Keratinocyte (primary cell): ENCODE measurements around the gene ARHGEF28. TPM values are rescaled to one million over a fixed set of nuclear protein-coding genes. Genes with fewer than 3 reads are reported as not detected.
A peak's percentile ranks its signal among the peaks of the same experiment; 100 is the strongest.

Experiments used
- DNase-seq: peaks from one replicate; pipeline ENCODE4 v3.0.0-alpha.2; 2011; ENCODE audit warnings: low read depth, missing footprints, low spot score
- FAIRE-seq: peaks from 2 replicates; lab custom pipeline; 2011; peaks lifted over from hg19 to GRCh38; lab: Jason Lieb, UNC
- H2AFZ ChIP-seq: 2 replicates; pipeline ENCODE4 v1.6.0; 2012; ENCODE audit warnings: low read length, control low read depth, inconsistent platforms; ENCODE audit not compliant: control insufficient read depth
- H3K27ac ChIP-seq: 2 replicates; pipeline ENCODE4 v1.5.1; 2011; ENCODE audit warnings: low read length; ENCODE audit not compliant: control insufficient read depth, insufficient read depth
- H3K27me3 ChIP-seq: 3 replicates; pipeline ENCODE4 v1.6.0; 2011; ENCODE audit warnings: low read length; ENCODE audit not compliant: control insufficient read depth, insufficient read depth; ENCODE audit errors: extremely low read depth
- H3K36me3 ChIP-seq, 2 experiments: 2 replicates in 1 of 2; 3 replicates in 1 of 2; pipeline ENCODE4 v1.5.1; 2011; ENCODE audit warnings: low read length in 2 of 2, mild to moderate bottlenecking in 1 of 2; ENCODE audit not compliant: control insufficient read depth in 2 of 2, insufficient read depth in 2 of 2; ENCODE audit errors: extremely low read depth in 1 of 2
- H3K4me1 ChIP-seq: 3 replicates; pipeline ENCODE4 v1.5.1; 2011; ENCODE audit warnings: low read length; ENCODE audit not compliant: control insufficient read depth, insufficient read depth; ENCODE audit errors: extremely low read depth
- H3K4me2 ChIP-seq: 3 replicates; pipeline ENCODE4 v1.6.0; 2011; ENCODE audit warnings: low read depth, low read length; ENCODE audit not compliant: control insufficient read depth, insufficient read depth; ENCODE audit errors: extremely low read depth
- H3K4me3 ChIP-seq, 3 experiments: fragments of 200-600 bp in 1 of 3; sonication (generic) in 1 of 3; 2 replicates in 2 of 3; 3 replicates in 1 of 3; pipeline ENCODE4 v1.5.1; 2011 to 2016; ENCODE audit warnings: low read length in 3 of 3, mild to moderate bottlenecking in 3 of 3, control low read depth in 2 of 3, inconsistent platforms in 1 of 3, low read depth in 1 of 3, mixed read lengths in 1 of 3, mixed run types in 1 of 3, moderate library complexity in 1 of 3; ENCODE audit not compliant: control insufficient read depth in 2 of 3, insufficient read depth in 2 of 3; ENCODE audit errors: extremely low read depth in 1 of 3
- H3K79me2 ChIP-seq: 2 replicates; pipeline ENCODE4 v1.6.0; 2012; ENCODE audit warnings: low read length; ENCODE audit not compliant: control insufficient read depth, insufficient read depth
- H3K9ac ChIP-seq: 3 replicates; pipeline ENCODE4 v1.6.0; 2011; ENCODE audit warnings: low read length; ENCODE audit not compliant: control insufficient read depth, insufficient read depth; ENCODE audit errors: extremely low read depth
- H3K9me1 ChIP-seq: 3 replicates; pipeline ENCODE4 v1.6.0; 2011; ENCODE audit warnings: low read length; ENCODE audit not compliant: control insufficient read depth, insufficient read depth; ENCODE audit errors: extremely low read depth
- H3K9me3 ChIP-seq: 2 replicates; pipeline ENCODE4 v1.5.1; 2012; ENCODE audit warnings: low read depth, low read length; ENCODE audit not compliant: control insufficient read depth
- H4K20me1 ChIP-seq: 3 replicates; pipeline ENCODE4 v1.6.0; 2011; ENCODE audit warnings: low read length; ENCODE audit not compliant: control insufficient read depth, insufficient read depth; ENCODE audit errors: extremely low read depth
- CTCF ChIP-seq, 3 experiments: IDR thresholded peaks in 1 of 3; conservative IDR thresholded peaks in 1 of 3; optimal IDR thresholded peaks in 1 of 3; 2 replicates in 2 of 3; 3 replicates in 1 of 3; pipeline versions ENCODE3 to v1.5.1; 2011; ENCODE audit warnings: low read length in 3 of 3, mild to moderate bottlenecking in 3 of 3, moderate library complexity in 2 of 3, control low read depth in 1 of 3, inconsistent platforms in 1 of 3; ENCODE audit not compliant: insufficient read depth in 2 of 3; ENCODE audit errors: extremely low read depth in 1 of 3
- EZH2 ChIP-seq: IDR thresholded peaks from one replicate; pipeline ENCODE4 v1.6.1; 2012; ENCODE audit warnings: inconsistent platforms, mild to moderate bottlenecking, low read length, moderate library complexity
- dilution Hi-C: fragments of 300-500 bp; cut with MboI; formaldehyde crosslinking; loops from one replicate; pipeline ENCODE4 v1.7.0; 2020; ENCODE audit warnings: low sequenced_read_pairs; ENCODE audit not compliant: extremely low pct_ligation_motif_present
- polyA plus RNA-seq, 5 experiments: library from polyadenylated mRNA; depleted of rRNA in 3 of 5; stranded (reverse) in 3 of 5; stranded (forward) in 1 of 5; unstranded in 1 of 5; fragments of >200 nt; gene quantifications; 1 replicate in 1 of 5; 2 replicates in 3 of 5; 3 replicates in 1 of 5; pipeline versions ENCODE4 v1.2.1 to v1.2.3, GENCODE V29; 2011 to 2012; ENCODE audit warnings: missing spikeins in 2 of 5, low read depth in 1 of 5, low replicate concordance in 1 of 5

Gene ARHGEF28
- polyA plus RNA-seq, 1 donor (not counting 4 experiments of a cell fraction or from before 2014, with no cell fraction given) = 31.6 TPM

GRCh38 chr5:73647721-73648120 is 21.7 kb downstream of the ARHGEF28 start:
- FAIRE-seq (peak; percentile 58), DNase-seq (no peak)
- H2AFZ ChIP-seq = no peak overlapping the region
- no peaks in the 10 kb centered on the region for H3K27me3 ChIP-seq
- H3K79me2 ChIP-seq = peaks cover 96% of the 10 kb centered on the region
- H3K9me1 ChIP-seq = no peaks in the 10 kb centered on the region
- no peaks in the 10 kb centered on the region for H4K20me1 ChIP-seq
- H3K9me3 ChIP-seq = no peaks in the 10 kb centered on the region
- H3K4me3 ChIP-seq = no peak overlapping the region
- H3K9ac ChIP-seq = no peak overlapping the region
- H3K27ac ChIP-seq = peak overlapping the region; percentile 87
- dilution Hi-C loops = no loop called here
- H3K4me2 ChIP-seq = no peak overlapping the region
- H3K4me1 ChIP-seq = peaks cover 65% of the 10 kb centered on the region
- H3K36me3 ChIP-seq = peaks cover 0 to under 1% of the 10 kb centered on the region in 2 experiments
- TF ChIP-seq CTCF (optimal IDR thresholded peaks at IDR 0.05 in 1 of 3, IDR thresholded peaks at IDR 0.05 in 1 of 3, conservative IDR thresholded peaks at IDR 0.05 in 1 of 3; ENCODE audit: extremely low read depth in 1 of 3, insufficient read depth in 2 of 3, low read length in 3 of 3) = no peak
- TF ChIP-seq EZH2 = no peak

GRCh38 chr5:73648515-73648914 is 22.5 kb downstream of the ARHGEF28 start:
- Histone ChIP-seq H3K4me3 (no peak overlapping the region), H4K20me1 (no peaks in the 10 kb centered on the region), H3K27me3 (no peaks in the 10 kb centered on the region), H3K9me1 (no peaks in the 10 kb centered on the region), H3K36me3 (peaks cover 0 to 6% of the 10 kb centered on the region in 2 experiments), H3K27ac (peak overlapping the region; percentile 87), H3K79me2 (peaks cover 94% of the 10 kb centered on the region), H3K9ac (peak overlapping the region; percentile 46), H3K4me2 (peak overlapping the region; percentile 63), H2AFZ (no peak overlapping the region), H3K9me3 (no peaks in the 10 kb centered on the region), H3K4me1 (peaks cover 73% of the 10 kb centered on the region)
- no peak for TF ChIP-seq EZH2
- TF ChIP-seq CTCF (optimal IDR thresholded peaks at IDR 0.05 in 1 of 3, IDR thresholded peaks at IDR 0.05 in 1 of 3, conservative IDR thresholded peaks at IDR 0.05 in 1 of 3; ENCODE audit: extremely low read depth in 1 of 3, insufficient read depth in 2 of 3, low read length in 3 of 3) = no peak
- no peak for FAIRE-seq
- dilution Hi-C loops = no loop called here
- no peak for DNase-seq
